ENCODE measurements around the gene ZCCHC14.
"Not testable (repeated sequence)": the region's sequence is repeated elsewhere in the genome, so short reads cannot be mapped to it uniquely, and the experiment has no call there.

- TF ChIP-seq CTCF, POLR2A (IDR thresholded peaks at IDR 0.05): not testable (repeated sequence)
Observed at GRCh38 chr16:87481711-87482110, 11.1 kb downstream of the ZCCHC14 start.
